Measurements from ENCODE around the gene CCDC9B.

Gene CCDC9B

GRCh38 chr15:40340740-40341400 lies at the start of gene CCDC9B:
CCDC9B (minus strand) TSS chr15:40340939; CDS start chr15:40340819, 120 bp downstream.
- no peak for DNase-seq

GRCh38 chr15:40389824-40390595 lies 49.3 kb upstream of the CCDC9B start:
- no peak for DNase-seq

- DNase-seq: no peak
Measured at GRCh38 chr15:40388941-40389823, 48.4 kb upstream of the CCDC9B start.

GRCh38 chr15:40386480-40386879 lies 45.7 kb upstream of the CCDC9B start:
- DNase-seq: no peak

- DNase-seq: peak; percentile 95 to 97
Measured at GRCh38 chr15:40382580-40383456, 42.1 kb upstream of the CCDC9B start, which contains the start of gene KNSTRN. KNSTRN (plus strand) TSS chr15:40382721; CDS start chr15:40382836, 115 bp downstream.

GRCh38 chr15:40381818-40382529 lies 41.2 kb upstream of the CCDC9B start:
- no peak for DNase-seq

GRCh38 chr15:40380636-40381035 lies 39.9 kb upstream of the CCDC9B start:
- no peak for DNase-seq

- no peak for DNase-seq
Measured at GRCh38 chr15:40379853-40380252, 39.1 kb upstream of the CCDC9B start.

GRCh38 chr15:40379374-40379773 lies 38.6 kb upstream of the CCDC9B start:
- DNase-seq: no peak

- DNase-seq: no peak
Measured at GRCh38 chr15:40377606-40378005, 36.9 kb upstream of the CCDC9B start.

GRCh38 chr15:40372981-40373380 lies 32.2 kb upstream of the CCDC9B start:
- DNase-seq: no peak

- no peak for DNase-seq
Measured at GRCh38 chr15:40369971-40370370, 29.2 kb upstream of the CCDC9B start.

- no peak for DNase-seq
Measured at GRCh38 chr15:40369474-40369869, 28.7 kb upstream of the CCDC9B start.

GRCh38 chr15:40368719-40369473 lies 28.2 kb upstream of the CCDC9B start:
- DNase-seq: no peak

- peak; percentile 81 to 85 for DNase-seq
Measured at GRCh38 chr15:40367686-40368611, 27.2 kb upstream of the CCDC9B start.

- DNase-seq: no peak
Measured at GRCh38 chr15:40367371-40367685, 26.6 kb upstream of the CCDC9B start.

GRCh38 chr15:40366457-40367370 lies 26.0 kb upstream of the CCDC9B start:
- no peak for DNase-seq

GRCh38 chr15:40365624-40366456 lies 25.1 kb upstream of the CCDC9B start:
- DNase-seq: no peak
